Activated naive CD4-positive, alpha-beta T cell treated with anti-CD3 and anti-CD28 coated beads, Interleukin-2, amount 50 U/mL, for 72 hours (primary cell): Measurements from ENCODE around the gene KRTAP4-11. TPM values are rescaled to one million over a fixed set of nuclear protein-coding genes. Genes with fewer than 3 reads are reported as not detected.

Experiments used
- ATAC-seq, 2 donors: fragments of 150-1000 bp; cut with Tn5 transposase; 2 replicates each; pipeline ENCODE4 v1.10.0; 2021; ENCODE audit warnings: mild to moderate bottlenecking in 2 of 2, moderate library complexity in 2 of 2
- DNase-seq, 2 donors: peaks; one replicate each; pipeline ENCODE4 v3.0.0; 2021 to 2022; ENCODE audit warnings: low spot score in 2 of 2
- H3K27ac Mint-ChIP-seq, 2 donors: one replicate each; pipeline ENCODE4 v1.8.0; 2022; ENCODE audit warnings: mild to moderate bottlenecking in 2 of 2, mixed read lengths in 2 of 2
- H3K36me3 Mint-ChIP-seq, 2 donors: one replicate each; pipeline ENCODE4 v1.8.0; 2022; ENCODE audit warnings: mixed read lengths in 2 of 2
- H3K9me3 Mint-ChIP-seq, 2 donors: one replicate each; pipeline ENCODE4 v1.8.0; 2022; ENCODE audit warnings: mixed read lengths in 2 of 2
- total RNA-seq, 2 donors: library from RNA; stranded (reverse); gene quantifications; one replicate each; pipeline ENCODE4 v1.2.3, GENCODE V29; 2022

The KRTAP4-11 gene
- total RNA-seq, 2 donors from 2014 or later: not detected

GRCh38 chr17:41067281-41067680 lies 50.9 kb downstream of the KRTAP4-11 start:
- H3K36me3 Mint-ChIP-seq: no peaks in the 10 kb centered on the region
- H3K27ac Mint-ChIP-seq: no peak overlapping the region
- no peaks in the 10 kb centered on the region for H3K9me3 Mint-ChIP-seq
- DNase-seq (no peak), ATAC-seq (no peak)

Other genes starting within 250 kb of the KRTAP4-11 start
- not detected for gene KRT20, start 233.1 kb downstream of the KRTAP4-11 start, total RNA-seq
- not detected for gene KRT23, start 180.7 kb downstream of the KRTAP4-11 start, total RNA-seq
- not detected for gene KRT39, start 151.4 kb downstream of the KRTAP4-11 start, total RNA-seq
- gene KRT40, start 134.0 kb downstream of the KRTAP4-11 start, total RNA-seq: not detected
- not detected for gene KRTAP3-3, start 124.2 kb downstream of the KRTAP4-11 start, total RNA-seq
- not detected for gene KRTAP3-2, start 118.5 kb downstream of the KRTAP4-11 start, total RNA-seq
- gene KRTAP3-1, start 109.2 kb downstream of the KRTAP4-11 start, total RNA-seq: not detected
- gene KRTAP1-5, start 91.2 kb downstream of the KRTAP4-11 start, total RNA-seq: not detected
- gene KRTAP1-4, start 88.2 kb downstream of the KRTAP4-11 start, total RNA-seq: not detected
- gene KRTAP1-3, start 83.5 kb downstream of the KRTAP4-11 start, total RNA-seq: not detected
- gene KRTAP1-1, start 76.9 kb downstream of the KRTAP4-11 start, total RNA-seq: not detected
- gene KRTAP2-1, start 71.1 kb downstream of the KRTAP4-11 start, total RNA-seq: not detected
- not detected for gene KRTAP2-2, start 63.1 kb downstream of the KRTAP4-11 start, total RNA-seq
- gene KRTAP2-3, start 58.3 kb downstream of the KRTAP4-11 start, total RNA-seq: not detected
- gene KRTAP2-4, start 52.5 kb downstream of the KRTAP4-11 start, total RNA-seq: not detected
- gene KRTAP4-7, start 34.2 kb downstream of the KRTAP4-11 start, total RNA-seq: not detected
- gene KRTAP4-8, start 20.2 kb downstream of the KRTAP4-11 start, total RNA-seq: not detected
- gene KRTAP4-16, start 16.2 kb downstream of the KRTAP4-11 start, total RNA-seq: not detected
- gene KRTAP4-9, start 13.0 kb downstream of the KRTAP4-11 start, total RNA-seq: not detected
- gene KRTAP4-12, start 5.8 kb upstream of the KRTAP4-11 start, total RNA-seq: not detected
- not detected for gene KRTAP4-6, start 22.2 kb upstream of the KRTAP4-11 start, total RNA-seq
- gene KRTAP4-5, start 31.5 kb upstream of the KRTAP4-11 start, total RNA-seq: not detected
- not detected for gene KRTAP4-4, start 42.4 kb upstream of the KRTAP4-11 start, total RNA-seq
- not detected for gene KRTAP4-3, start 49.8 kb upstream of the KRTAP4-11 start, total RNA-seq
- gene KRTAP4-2, start 59.8 kb upstream of the KRTAP4-11 start, total RNA-seq: not detected
- not detected for gene KRTAP4-1, start 66.5 kb upstream of the KRTAP4-11 start, total RNA-seq
- not detected for gene KRTAP9-1, start 71.5 kb upstream of the KRTAP4-11 start, total RNA-seq
- gene KRTAP9-2, start 108.3 kb upstream of the KRTAP4-11 start, total RNA-seq: not detected
- gene KRTAP9-3, start 114.1 kb upstream of the KRTAP4-11 start, total RNA-seq: not detected
- not detected for gene KRTAP9-8, start 119.6 kb upstream of the KRTAP4-11 start, total RNA-seq
- gene KRTAP9-4, start 131.3 kb upstream of the KRTAP4-11 start, total RNA-seq: not detected
- gene KRTAP9-9, start 137.0 kb upstream of the KRTAP4-11 start, total RNA-seq: not detected
- not detected for gene KRTAP9-6, start 147.0 kb upstream of the KRTAP4-11 start, total RNA-seq
- gene KRTAP9-7, start 157.3 kb upstream of the KRTAP4-11 start, total RNA-seq: not detected
- gene KRTAP29-1, start 184.5 kb upstream of the KRTAP4-11 start, total RNA-seq: not detected
- not detected for gene KRTAP16-1, start 190.9 kb upstream of the KRTAP4-11 start, total RNA-seq
- gene KRTAP17-1, start 197.3 kb upstream of the KRTAP4-11 start, total RNA-seq: not detected
- gene KRT33A, start 232.5 kb upstream of the KRTAP4-11 start, total RNA-seq: not detected